Measurements from ENCODE around the gene HOXD9.
A peak's percentile ranks its signal among the peaks of the same experiment; 100 is the strongest.

HOXD9 gene

GRCh38 chr2:176111846-176112374, 10.6 kb upstream of the HOXD9 start:
- no peak for DNase-seq

DNA sequence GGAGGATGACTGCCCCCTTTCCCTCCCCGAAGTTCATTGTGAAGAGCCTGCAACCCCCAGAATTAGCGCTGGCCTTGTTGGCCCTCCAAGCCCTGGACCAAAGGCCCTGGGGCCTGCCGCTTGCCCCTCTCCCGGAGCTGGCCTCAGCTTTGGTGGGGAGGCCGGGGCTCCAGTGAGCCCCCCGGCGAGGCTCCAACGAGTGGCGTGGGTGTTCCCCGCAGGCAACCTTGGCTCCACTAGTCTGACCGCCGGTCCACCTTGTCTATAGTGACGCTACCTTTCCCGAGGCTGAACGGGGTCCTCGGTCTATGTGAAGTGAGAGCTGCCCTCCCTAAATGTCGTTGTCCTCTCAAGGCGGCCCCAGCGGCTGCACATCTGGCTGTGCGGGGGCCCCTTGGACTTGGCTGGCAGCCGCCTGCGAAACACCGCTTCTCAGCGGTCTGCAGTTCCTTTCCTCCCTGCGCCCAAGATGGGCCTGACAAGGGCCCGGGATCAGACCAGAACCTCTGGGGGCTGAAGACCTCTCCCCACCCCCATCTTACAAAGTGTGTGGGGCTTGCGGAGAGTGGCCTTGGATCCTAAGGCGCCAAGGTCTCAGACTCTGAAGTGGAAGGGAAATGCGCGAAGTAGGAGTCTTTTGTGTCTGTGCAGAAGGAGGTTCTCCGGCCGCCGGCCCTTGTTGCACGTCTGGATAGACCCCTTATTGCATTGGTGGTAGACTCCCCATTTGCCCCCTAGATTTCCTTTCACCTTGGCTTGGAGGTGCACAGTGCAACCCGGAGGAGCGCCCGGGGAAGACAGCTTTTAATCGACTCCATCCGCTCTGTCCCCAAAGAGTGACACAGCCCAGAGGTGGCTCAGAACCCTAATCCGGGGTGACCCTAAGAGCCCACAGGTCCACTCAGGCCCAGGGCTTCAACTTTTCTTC, 9.9 kb upstream of the HOXD9 start:
- no peak for DNase-seq

DNA sequence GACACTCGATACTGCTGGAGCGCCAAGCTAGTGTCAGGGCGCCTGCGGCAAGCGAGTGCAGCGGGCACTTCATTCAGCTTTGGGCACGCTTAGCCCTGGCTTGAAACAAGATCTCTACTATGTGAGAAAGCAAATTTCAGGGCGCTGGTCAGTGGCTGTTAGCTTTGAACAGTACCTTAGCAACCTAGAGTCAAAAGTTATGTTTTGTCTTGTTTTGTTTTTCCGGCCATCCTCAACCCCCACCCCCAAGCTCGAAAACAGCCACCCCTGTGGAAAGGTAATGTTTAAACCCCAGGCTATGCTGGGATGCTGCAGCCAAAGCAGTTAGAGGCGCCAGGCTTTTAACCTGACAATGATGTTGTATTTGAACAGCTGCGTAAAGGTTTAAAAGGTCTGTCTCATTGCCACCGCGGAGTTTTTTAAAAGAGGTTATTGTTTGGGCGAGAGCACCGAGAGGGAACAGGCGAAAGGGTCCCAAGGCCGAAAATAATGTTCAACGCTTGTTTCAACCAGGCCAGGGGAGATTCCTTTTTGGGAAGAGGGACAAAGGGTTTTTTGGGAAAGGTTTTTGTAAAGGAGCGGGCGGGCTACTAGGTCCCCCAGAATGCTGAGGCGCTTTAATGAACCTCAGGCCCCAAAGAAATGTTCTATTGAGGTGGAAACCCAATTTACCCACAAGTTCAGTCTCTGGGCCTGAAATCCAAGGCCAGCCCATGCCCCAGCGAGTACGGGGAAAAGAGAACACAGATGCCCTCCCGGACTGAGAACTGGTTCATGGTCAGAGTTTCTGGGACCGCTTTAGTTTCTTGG, 8.2 kb upstream of the HOXD9 start:
- no peak for DNase-seq

DNA sequence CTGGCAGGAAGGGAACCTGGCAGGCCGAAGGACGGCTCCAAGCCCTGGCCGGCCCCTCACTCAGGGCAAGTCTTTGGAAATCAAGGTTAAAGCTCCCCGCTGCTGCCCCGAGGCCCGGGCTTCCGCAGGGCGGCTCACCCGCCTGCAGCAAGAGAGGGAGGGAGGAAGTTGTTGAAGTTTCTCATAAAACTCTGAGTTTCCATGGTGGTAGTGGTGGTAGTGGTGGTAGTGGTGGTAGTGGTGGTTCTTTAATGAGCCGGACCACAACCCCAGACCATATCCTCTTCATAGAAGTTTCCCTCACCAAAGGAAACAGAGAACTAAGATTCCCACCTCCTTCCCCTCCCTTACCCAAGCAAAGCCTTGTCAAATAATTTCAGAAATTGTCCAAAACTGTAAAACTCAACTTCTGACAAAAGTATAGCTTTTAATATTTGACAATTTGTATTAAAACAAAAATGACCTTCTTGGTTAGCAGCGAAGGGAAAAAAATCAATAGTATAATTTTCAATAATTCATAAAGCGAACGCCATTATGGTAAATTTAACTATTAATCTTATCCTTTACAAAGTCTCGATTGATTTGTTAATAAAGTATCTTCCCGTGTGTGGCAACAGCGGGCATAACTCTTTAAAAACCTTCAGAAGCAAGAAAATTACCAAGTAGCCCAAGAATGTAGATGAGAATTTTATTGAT, 7.4 kb upstream of the HOXD9 start:
- no peak for DNase-seq

DNA sequence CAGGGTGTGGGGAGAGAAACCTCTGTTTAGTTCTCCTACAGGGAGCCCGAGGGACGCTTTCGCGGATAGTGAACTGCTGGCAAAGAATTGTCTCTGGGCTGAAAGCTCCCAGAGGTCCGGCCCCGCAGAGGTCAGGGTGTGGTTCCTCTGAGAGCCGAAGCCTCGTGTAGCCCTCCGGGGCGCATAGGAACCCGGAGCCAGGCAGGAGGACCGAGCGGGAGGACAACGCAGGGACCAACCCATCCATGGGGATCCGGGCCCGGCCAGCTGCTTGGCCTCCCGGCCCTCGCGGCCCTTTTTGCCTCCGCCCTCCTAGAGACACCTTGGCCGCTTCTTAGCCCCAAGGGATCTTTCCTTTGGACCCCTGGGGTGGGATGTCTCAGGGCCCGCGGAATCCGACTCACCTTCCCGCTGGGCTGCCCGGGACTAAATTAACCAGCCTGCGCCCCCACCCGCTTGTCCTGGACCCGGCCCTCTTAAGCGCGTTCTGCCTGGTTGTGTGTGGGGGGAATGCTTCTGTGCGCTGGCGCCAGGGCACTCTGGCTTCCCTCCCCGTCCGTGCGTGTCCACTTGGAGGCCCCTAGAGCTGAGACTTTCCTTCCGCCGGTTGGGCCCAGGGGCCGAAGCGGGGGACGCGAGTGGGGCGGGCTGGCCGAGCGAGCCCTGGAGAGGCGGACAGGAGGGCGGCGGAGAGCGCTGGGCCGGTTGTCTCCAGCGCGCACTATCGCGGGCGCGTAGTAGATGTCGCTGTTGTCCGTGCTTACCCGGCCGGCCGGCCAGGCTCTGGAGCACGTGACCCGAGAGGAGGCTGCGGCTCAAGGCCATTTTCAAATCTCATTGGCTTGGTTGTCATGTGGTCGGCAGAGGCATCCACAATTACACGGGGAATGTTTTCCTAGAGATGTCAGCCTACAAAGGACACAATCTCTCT, 6.4 kb upstream of the HOXD9 start, which contains the start of gene HOXD10:
Gene HOXD10, plus strand, starts transcription at position 896 of the 931 bp plus-strand sequence. CDS start 56 bp downstream, outside the sequence.
- peak; percentile 80 for DNase-seq

GRCh38 chr2:176117162-176117822, 5.2 kb upstream of the HOXD9 start:
- DNase-seq: no peak

GRCh38 chr2:176117823-176118371, 4.6 kb upstream of the HOXD9 start:
- DNase-seq: no peak

GRCh38 chr2:176118601-176119339, 3.7 kb upstream of the HOXD9 start:
- DNase-seq: no peak

- DNase-seq: no peak
These were observed 1.9 kb upstream of the HOXD9 start for GRCh38 chr2:176120364-176121189.

DNA sequence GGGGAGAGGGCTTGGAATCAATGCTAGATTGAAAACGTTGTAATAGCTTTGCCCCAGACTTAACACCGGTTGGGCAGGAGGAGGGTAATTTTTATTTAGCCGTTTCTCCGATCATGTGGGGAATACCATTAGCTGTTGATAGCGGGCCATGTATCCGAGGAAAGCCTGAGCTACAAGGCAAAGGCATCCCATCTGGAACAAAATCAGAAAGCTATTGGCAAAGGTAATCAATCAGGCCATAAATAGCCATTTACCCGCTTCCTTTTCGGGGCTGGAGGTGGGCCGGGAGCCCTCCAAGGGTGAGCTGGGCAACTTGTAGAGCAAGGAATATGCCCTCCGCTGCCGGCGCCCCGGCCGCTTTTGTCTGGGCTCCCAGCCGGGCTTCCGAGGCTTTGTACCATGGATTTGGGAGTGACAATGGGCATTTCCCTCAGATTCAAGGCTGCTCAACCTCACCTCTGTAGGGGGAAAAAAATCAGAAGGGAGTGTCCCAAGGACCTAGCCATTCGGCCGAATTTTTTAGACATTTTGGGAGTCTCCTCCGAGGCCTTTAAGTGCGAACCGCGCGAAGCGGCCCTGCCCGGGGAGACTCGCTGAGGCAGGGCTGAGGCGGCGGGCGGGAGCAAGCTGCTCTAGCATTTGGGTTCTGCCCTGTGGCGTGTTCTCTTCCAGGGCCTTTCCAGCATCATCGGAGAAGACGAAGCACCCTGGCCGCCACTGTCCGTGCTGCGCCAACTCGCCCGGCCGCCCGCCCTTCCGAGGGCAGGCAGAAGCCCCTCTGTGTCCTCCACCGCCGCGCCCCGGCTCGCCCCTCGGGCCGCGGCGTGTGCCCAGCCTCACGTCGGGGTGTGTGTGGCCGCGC, 1.1 kb upstream of the HOXD9 start:
- DNase-seq: no peak

- DNase-seq: no peak
These were observed 352 bp upstream of the HOXD9 start for GRCh38 chr2:176122052-176122682.

DNA sequence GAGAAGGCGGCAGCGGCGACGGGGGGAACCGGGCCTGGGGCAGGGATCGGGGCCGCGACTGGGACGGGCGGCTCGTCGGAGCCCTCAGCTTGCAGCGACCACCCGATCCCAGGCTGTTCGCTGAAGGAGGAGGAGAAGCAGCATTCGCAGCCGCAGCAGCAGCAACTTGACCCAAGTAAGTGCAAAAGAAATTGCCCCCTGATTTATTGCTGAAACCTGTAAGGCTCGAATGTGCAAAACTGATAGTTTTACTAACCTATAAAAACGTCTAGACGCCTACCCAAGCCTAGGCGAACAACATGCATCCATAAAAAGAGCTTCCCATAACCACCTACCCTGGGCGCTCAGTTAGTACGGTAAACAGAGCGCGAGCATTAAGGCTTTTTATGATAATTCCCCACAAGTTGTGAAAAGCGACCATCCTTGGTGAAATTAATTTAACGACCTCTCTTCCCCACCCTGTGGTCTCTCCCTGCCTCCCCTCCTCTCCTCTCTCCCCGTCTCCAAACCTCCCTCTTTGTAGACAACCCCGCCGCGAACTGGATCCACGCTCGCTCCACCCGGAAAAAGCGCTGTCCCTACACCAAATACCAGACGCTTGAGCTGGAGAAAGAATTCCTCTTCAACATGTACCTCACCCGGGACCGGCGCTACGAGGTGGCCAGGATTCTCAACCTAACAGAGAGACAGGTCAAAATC, 1.0 kb downstream of the HOXD9 start:
- no peak for DNase-seq

DNA sequence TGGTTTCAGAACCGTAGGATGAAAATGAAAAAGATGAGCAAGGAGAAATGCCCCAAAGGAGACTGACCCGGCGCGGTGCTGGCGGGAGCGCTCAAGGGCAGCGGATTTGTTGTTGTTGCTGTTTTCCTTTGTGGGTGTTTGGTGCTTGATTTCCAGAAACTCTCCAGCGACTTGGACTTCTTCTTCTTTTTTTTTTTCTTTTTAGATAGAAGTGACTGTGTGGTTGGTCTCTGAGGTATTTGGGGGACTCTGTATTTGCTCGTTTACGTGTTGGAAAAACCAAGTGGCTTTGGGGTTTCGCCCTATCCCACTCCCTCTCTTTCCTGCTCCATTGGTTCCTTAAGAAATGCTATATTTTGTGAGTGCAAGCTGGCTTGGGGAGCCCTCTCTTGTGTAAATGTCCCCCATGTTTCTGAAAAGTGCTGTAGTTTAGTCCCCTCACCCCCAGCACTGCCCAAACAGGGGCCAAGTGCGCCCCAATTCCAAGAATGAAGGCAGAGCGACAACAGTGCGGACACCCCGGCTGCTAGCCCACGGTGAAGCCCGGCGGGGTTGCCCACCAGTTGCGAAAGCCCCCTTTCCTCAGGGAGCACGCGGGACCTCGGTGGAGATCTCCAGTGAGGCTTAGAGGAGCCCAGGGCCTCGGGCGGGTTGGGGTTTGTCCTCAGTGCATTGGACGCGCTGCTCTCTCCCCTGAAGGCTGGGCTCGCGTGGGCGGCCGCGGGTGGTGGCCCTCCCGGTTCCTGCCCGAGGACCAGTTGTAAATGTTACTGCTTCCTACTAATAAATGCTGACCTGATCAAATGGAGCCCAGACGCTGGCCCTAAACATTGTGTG, 1.8 kb downstream of the HOXD9 start:
- DNase-seq: no peak

GRCh38 chr2:176124947-176125771, 2.6 kb downstream of the HOXD9 start:
- DNase-seq: no peak

DNA sequence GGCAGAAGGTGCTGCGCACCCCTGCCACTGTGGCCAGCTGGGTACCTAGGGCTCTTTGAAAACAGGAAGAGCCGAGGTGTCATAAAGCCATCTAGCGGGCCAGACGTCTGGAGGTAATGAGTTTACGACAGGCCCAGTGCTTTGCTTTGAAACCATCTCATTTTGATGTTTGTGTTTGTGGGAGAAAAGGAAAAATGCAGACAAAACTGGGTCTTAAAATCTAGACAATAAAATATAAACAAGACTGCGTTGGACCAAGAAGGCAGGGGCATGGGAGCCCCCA, 3.2 kb downstream of the HOXD9 start:
- DNase-seq: no peak

Measured in fibroblast of upper back skin (primary cell).